HG02642 (cell line): ENCODE measurements around the gene C20orf96.
"Not testable (repeated sequence)": the region's sequence is repeated elsewhere in the genome, so short reads cannot be mapped to it uniquely, and the experiment has no call there.

Experiments used
- ATAC-seq: cut with Tn5 transposase; IDR thresholded peaks from one replicate; pipeline ENCODE4 v1.9.1; 2021; ENCODE audit warnings: mild to moderate bottlenecking; ENCODE audit not compliant: unreplicated experiment, poor library complexity

Gene C20orf96

GRCh38 chr20:251354-251753 lies 39.2 kb downstream of the C20orf96 start:
- ATAC-seq = no peak

GRCh38 chr20:242905-243304 lies 47.6 kb downstream of the C20orf96 start:
- ATAC-seq = no peak

- ATAC-seq = no peak
Observed at GRCh38 chr20:237929-238328, 52.6 kb downstream of the C20orf96 start.

GRCh38 chr20:237489-237888 lies 53.1 kb downstream of the C20orf96 start:
- ATAC-seq = no peak

GRCh38 chr20:235891-236290 lies 54.7 kb downstream of the C20orf96 start:
- no peak for ATAC-seq

- no peak for ATAC-seq
Observed at GRCh38 chr20:227439-228105, 63.0 kb downstream of the C20orf96 start.

GRCh38 chr20:226958-227357 lies 63.6 kb downstream of the C20orf96 start, which contains the start of gene DEFB129:
Gene DEFB129, plus strand, starts transcription at chr20:227258. Its CDS starts 31 bp downstream, at chr20:227289.
- no peak for ATAC-seq

- not testable (repeated sequence) for ATAC-seq
Observed at GRCh38 chr20:225879-226278, 64.7 kb downstream of the C20orf96 start.

- ATAC-seq = no peak
Observed at GRCh38 chr20:221258-221830, 69.2 kb downstream of the C20orf96 start.
